Right ventricle myocardium inferior (tissue), 1 donor: Measurements from ENCODE around the gene KLHL21. TPM values are rescaled to one million over a fixed set of nuclear protein-coding genes. Genes with fewer than 3 reads are reported as not detected.

Experiments
- ATAC-seq: fragments of 200-7000 bp; cut with Tn5 transposase; one replicate; pipeline ENCODE4 v1.9.1; 2020; ENCODE audit warnings: mild to moderate bottlenecking, moderate library complexity
- DNase-seq: peaks from one replicate; pipeline ENCODE4 v3.0.0; 2021; ENCODE audit errors: missing footprints
- intact Hi-C: fragments of 100-400 bp; cut with DNase I; formaldehyde crosslinking; loops from one replicate; pipeline ENCODE4 v1.11.0; 2022
- total RNA-seq: library from RNA; stranded (reverse); fragmentation: NEBNext Ultra II Directional; extraction: Animal tissue kit (Norgen Biotek cat#: 25700); gene quantifications from one replicate; pipeline ENCODE4 v1.2.1, GENCODE V29; 2021
- donor health status: DM: no; HTN: yes; CAD: no; lungs with severe emphysema.

The KLHL21 gene
- total RNA-seq, 1 donor from 2014 or later = 102 TPM

- intact Hi-C loops = no loop called here
- DNase-seq (no peak), ATAC-seq (no peak)
Observed at GRCh38 chr1:6590046-6590445, 12.6 kb downstream of the KLHL21 start.

- no peak for ATAC-seq
- intact Hi-C loops = no loop called here
Observed at GRCh38 chr1:6588893-6589520, 13.7 kb downstream of the KLHL21 start.

GRCh38 chr1:6588128-6588892 is 14.4 kb downstream of the KLHL21 start:
- DNase-seq = no peak
- ATAC-seq = no peak
- intact Hi-C loops = no loop called here

More at GRCh38 chr1:6588893-6589520, 13.7 kb downstream of the KLHL21 start:
- no peak for DNase-seq

DNA sequence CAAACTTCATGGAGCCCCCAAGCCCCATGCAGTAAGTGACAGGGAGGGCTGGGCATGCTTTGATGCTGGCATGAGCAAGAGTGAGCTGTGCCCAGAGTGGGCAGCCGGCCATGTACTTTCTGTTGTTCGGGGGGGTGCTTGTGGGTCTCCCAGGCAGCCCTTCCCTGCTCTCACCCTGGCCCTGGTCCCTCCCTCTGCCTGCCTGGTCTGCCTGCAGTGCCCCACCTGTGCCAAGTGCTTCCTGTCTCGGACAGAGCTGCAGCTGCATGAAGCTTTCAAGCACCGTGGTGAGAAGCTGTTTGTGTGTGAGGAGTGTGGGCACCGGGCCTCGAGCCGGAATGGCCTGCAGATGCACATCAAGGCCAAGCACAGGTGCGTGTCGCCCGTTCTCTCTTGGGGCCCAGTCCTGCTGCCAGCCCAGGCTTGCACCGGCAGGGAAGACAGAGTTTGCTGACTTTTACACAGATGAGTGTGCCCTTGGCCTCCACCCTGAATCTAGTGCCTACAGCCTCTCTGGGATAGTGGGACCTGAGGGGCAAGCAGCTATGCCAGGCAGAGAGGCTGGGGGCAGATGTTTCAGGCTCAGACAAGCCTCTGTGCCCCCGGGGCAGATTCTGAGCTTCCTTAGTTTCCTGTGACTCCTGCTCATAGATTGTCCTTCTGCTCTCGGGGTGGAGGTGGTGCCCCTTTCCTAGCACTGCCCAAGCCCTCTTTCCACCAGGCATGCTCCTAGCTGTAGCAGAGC is 15.2 kb downstream of the KLHL21 start:
- intact Hi-C loops = no loop called here
- ATAC-seq = peak; percentile 79

GRCh38 chr1:6586404-6586816 is 16.3 kb downstream of the KLHL21 start:
- peak; percentile 19 for ATAC-seq

More for the DNA sequence above, 15.2 kb downstream of the KLHL21 start:
- DNase-seq = peak; percentile 87

GRCh38 chr1:6585841-6586240 is 16.8 kb downstream of the KLHL21 start:
- DNase-seq (no peak), ATAC-seq (no peak)
- intact Hi-C loops = no loop called here

More at GRCh38 chr1:6586404-6586816, 16.3 kb downstream of the KLHL21 start:
- intact Hi-C loops = no loop called here
- DNase-seq = no peak

GRCh38 chr1:6585081-6585722 is 17.5 kb downstream of the KLHL21 start:
- ATAC-seq (no peak), DNase-seq (no peak)
- intact Hi-C loops = no loop called here

- DNase-seq (no peak), ATAC-seq (no peak)
- intact Hi-C loops = no loop called here
Observed at GRCh38 chr1:6584126-6585080, 18.3 kb downstream of the KLHL21 start.

GRCh38 chr1:6582370-6582769 is 20.3 kb downstream of the KLHL21 start:
- DNase-seq (no peak), ATAC-seq (no peak)
- intact Hi-C loops = no loop called here

- intact Hi-C loops = loop anchor here (2.0 kb wide), 1 partner anchor 19 kb away; no protein-coding TSS in a partner anchor
- ATAC-seq = no peak
- DNase-seq = peak; percentile 83
Observed at GRCh38 chr1:6581561-6582305, 20.9 kb downstream of the KLHL21 start.

GRCh38 chr1:6580593-6581409 is 21.9 kb downstream of the KLHL21 start:
- intact Hi-C loops = loop anchor here (2.0 kb wide), 1 partner anchor 20 kb away; no protein-coding TSS in a partner anchor
- DNase-seq (peak; percentile 61), ATAC-seq (no peak)

GRCh38 chr1:6580119-6580592 is 22.5 kb downstream of the KLHL21 start:
- DNase-seq (peak; percentile 68), ATAC-seq (no peak)
- intact Hi-C loops = loop anchor here (2.0 kb wide), 1 partner anchor 21 kb away; no protein-coding TSS in a partner anchor

DNA sequence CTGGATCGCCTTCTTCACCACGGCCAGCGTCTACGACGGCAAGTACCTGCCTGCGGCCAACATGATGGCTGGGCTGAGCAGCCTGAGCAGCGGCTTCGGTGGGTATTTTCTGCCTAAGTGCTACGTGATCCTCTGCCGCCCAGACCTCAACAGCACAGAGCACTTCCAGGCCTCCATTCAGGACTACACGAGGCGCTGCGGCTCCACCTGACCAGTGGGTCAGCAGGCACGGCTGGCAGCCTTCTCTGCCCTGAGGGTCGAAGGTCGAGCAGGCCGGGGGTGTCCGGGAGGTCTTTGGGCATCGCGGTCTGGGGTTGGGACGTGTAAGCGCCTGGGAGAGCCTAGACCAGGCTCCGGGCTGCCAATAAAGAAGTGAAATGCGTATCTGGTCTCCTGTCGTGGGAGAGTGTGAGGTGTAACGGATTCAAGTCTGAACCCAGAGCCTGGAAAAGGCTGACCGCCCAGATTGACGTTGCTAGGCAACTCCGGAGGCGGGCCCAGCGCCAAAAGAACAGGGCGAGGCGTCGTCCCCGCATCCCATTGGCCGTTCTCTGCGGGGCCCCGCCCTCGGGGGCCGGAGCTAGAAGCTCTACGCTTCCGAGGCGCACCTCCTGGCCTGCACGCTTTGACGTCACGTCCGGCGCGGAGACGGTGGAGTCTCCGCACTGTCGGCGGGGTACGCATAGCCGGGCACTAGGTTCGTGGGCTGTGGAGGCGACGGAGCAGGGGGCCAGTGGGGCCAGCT is 23.1 kb downstream of the KLHL21 start, which contains the start of gene ZBTB48:
ZBTB48 (plus strand) TSS at position 621 of the 745 bp plus-strand sequence. CDS start 616 bp downstream, outside the sequence.
- ATAC-seq (peak; percentile 97), DNase-seq (peak; percentile 100)
- intact Hi-C loops = loop anchor here (2.0 kb wide), 1 partner anchor 21 kb away; no protein-coding TSS in a partner anchor

- no peak for DNase-seq
- ATAC-seq = no peak
- intact Hi-C loops = no loop called here
Observed at GRCh38 chr1:6578624-6579373, 23.9 kb downstream of the KLHL21 start.
